Endometrium (tissue), 2 donors: Measurements from ENCODE around the gene GNB4.

ENCODE experiments used
- FAIRE-seq: peaks from 2 replicates; lab custom pipeline; 2012; peaks lifted over from hg19 to GRCh38; lab: Jason Lieb, UNC
- donor health status: control.
- donor health status: control.

Gene GNB4

GRCh38 chr3:179355996-179356395 is 95.3 kb downstream of the GNB4 start:
- no peak for FAIRE-seq

GRCh38 chr3:179348325-179349013 is 102.8 kb downstream of the GNB4 start:
- FAIRE-seq, result no peak

GRCh38 chr3:179347345-179348194 is 103.7 kb downstream of the GNB4 start, which contains the start of gene MFN1:
TSS of gene MFN1 (plus strand) at chr3:179347709. CDS start at chr3:179348852, 1,143 bp downstream.
- FAIRE-seq, result peak; percentile 94
